22Rv1 (cell line): ENCODE results near the gene CNFN.
A peak's percentile ranks its signal among the peaks of the same experiment; 100 is the strongest.

Experiments
- H3K27ac ChIP-seq: fragments of 450-650 bp; 2 replicates; pipeline ENCODE4 v1.5.1; 2017
- CTCF ChIP-seq: fragments of 450-650 bp; IDR thresholded peaks from 2 replicates; pipeline ENCODE4 v1.5.1; 2017; ENCODE audit warnings: mild to moderate bottlenecking
- ZFX ChIP-seq: fragments of 450-650 bp; IDR thresholded peaks from 2 replicates; pipeline ENCODE4 v1.6.1; 2017; ENCODE audit warnings: antibody characterized with exemption, borderline replicate concordance

CNFN gene

GRCh38 chr19:42421101-42421500, 31.0 kb upstream of the CNFN start:
- peak overlapping the region; percentile 40 for H3K27ac ChIP-seq
- TF ChIP-seq CTCF: no peak
- no peak for TF ChIP-seq ZFX

GRCh38 chr19:42420055-42420544, 30.0 kb upstream of the CNFN start:
- TF ChIP-seq CTCF (peak; percentile 88), ZFX (no peak)
- no peak overlapping the region for H3K27ac ChIP-seq

- no peak for TF ChIP-seq CTCF
- TF ChIP-seq ZFX: no peak
- H3K27ac ChIP-seq: no peak overlapping the region
Observed at GRCh38 chr19:42419309-42419708, 29.2 kb upstream of the CNFN start.

- TF ChIP-seq ZFX (no peak), CTCF (no peak)
- no peak overlapping the region for H3K27ac ChIP-seq
Observed at GRCh38 chr19:42412661-42413076, 22.6 kb upstream of the CNFN start.

GRCh38 chr19:42412227-42412626, 22.1 kb upstream of the CNFN start:
- no peak for TF ChIP-seq ZFX
- TF ChIP-seq CTCF: no peak
- no peak overlapping the region for H3K27ac ChIP-seq

GRCh38 chr19:42411581-42412178, 21.6 kb upstream of the CNFN start:
- H3K27ac ChIP-seq: no peak overlapping the region
- TF ChIP-seq ZFX (no peak), CTCF (no peak)

GRCh38 chr19:42410371-42410770, 20.3 kb upstream of the CNFN start:
- H3K27ac ChIP-seq: no peak overlapping the region
- no peak for TF ChIP-seq ZFX
- TF ChIP-seq CTCF: no peak
